GM18870 (cell line): ENCODE measurements around the gene SYNGR1.

Experiments used
- ATAC-seq: cut with Tn5 transposase; IDR thresholded peaks from one replicate; pipeline ENCODE4 v1.9.1; 2021; ENCODE audit warnings: moderate library complexity; ENCODE audit not compliant: unreplicated experiment

SYNGR1 gene

GRCh38 chr22:39428597-39429071 lies 78.8 kb downstream of the SYNGR1 start:
- ATAC-seq = no peak

- no peak for ATAC-seq
Observed at GRCh38 chr22:39429186-39429585, 79.4 kb downstream of the SYNGR1 start.

GRCh38 chr22:39429916-39430575 lies 80.3 kb downstream of the SYNGR1 start:
- no peak for ATAC-seq

GRCh38 chr22:39430576-39431150 lies 80.9 kb downstream of the SYNGR1 start:
- no peak for ATAC-seq

GRCh38 chr22:39431216-39431801 lies 81.5 kb downstream of the SYNGR1 start:
- ATAC-seq = no peak

- no peak for ATAC-seq
Observed at GRCh38 chr22:39431821-39432251, 82.0 kb downstream of the SYNGR1 start.

GRCh38 chr22:39432361-39432811 lies 82.6 kb downstream of the SYNGR1 start:
- ATAC-seq = no peak

GRCh38 chr22:39433476-39434242 lies 83.9 kb downstream of the SYNGR1 start:
- ATAC-seq = no peak

GRCh38 chr22:39434243-39434653 lies 84.5 kb downstream of the SYNGR1 start:
- ATAC-seq = no peak

- ATAC-seq = no peak
Observed at GRCh38 chr22:39434721-39435120, 84.9 kb downstream of the SYNGR1 start.
